Measurements from ENCODE around the gene SWT1. TPM values are rescaled to one million over a fixed set of nuclear protein-coding genes. Genes with fewer than 3 reads are reported as not detected.

SWT1 gene
- total and polyA plus RNA-seq, 9 of the 15 experiments (the other 6 are each of a cell fraction or from before 2014, with no cell fraction given) = 1.5 to 3.4 (median 2.3) TPM

DNA sequence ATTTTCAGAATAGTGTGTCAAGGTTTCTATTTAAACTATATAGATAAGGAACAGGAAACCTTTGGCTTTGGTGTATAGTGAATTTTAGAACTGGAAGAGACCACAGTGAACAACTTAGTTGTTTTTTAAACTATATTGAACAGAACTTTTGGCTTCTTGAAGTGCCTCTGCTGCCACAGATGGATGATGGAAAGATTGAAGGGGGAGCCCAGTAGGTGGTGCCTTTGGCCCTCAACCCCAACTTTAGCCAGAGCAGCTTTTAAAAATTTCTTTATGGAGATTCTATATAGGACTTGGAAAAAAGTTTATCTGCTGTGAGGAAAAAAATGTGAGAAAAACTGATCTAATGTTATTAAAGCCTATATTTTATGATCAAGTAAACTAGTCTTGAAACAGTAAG is 50.2 kb downstream of the SWT1 start:
- Histone ChIP-seq H3K9me1 (ENCODE audit: control insufficient read depth, insufficient read depth, low read length) (no peaks in the 10 kb centered on the region), H3K4me3 (no peak overlapping the region), H3K9me3 (replicated peaks; ENCODE audit: control insufficient read depth, insufficient read depth, low read depth, low read length) (no peaks in the 10 kb centered on the region), H3K27ac (ENCODE audit: extremely low read depth, low read depth, low read length) (no peak overlapping the region), H3K36me3 (ENCODE audit: control insufficient read depth, insufficient read depth, low read length) (no peaks in the 10 kb centered on the region), H3K4me1 (replicated peaks in 1 of 2; ENCODE audit: control insufficient read depth in 2 of 2, insufficient read depth in 2 of 2, low read length in 2 of 2) (no peaks in the 10 kb centered on the region; a peak in 1 of 5 replicates), H3K27me3 (ENCODE audit: control insufficient read depth in 2 of 2, insufficient read depth in 2 of 2, low read length in 2 of 2) (no peaks in the 10 kb centered on the region), H3K79me2 (ENCODE audit: control insufficient read depth, insufficient read depth, low read length) (no peaks in the 10 kb centered on the region), H2AFZ (ENCODE audit: low read depth, low read length) (no peak overlapping the region; the same call in 1 of the 2 replicates), H3K4me2 (ENCODE audit: insufficient read depth, low read length) (no peak overlapping the region), H4K20me1 (replicated peaks; ENCODE audit: control insufficient read depth, insufficient read depth, low read length) (no peaks in the 10 kb centered on the region), H3K9ac (ENCODE audit: insufficient read depth in 1 of 2, low read depth in 2 of 2, low read length in 2 of 2) (no peak overlapping the region)
- peak in 2 of 4 experiments; percentile 28 to 39 for DNase-seq (ENCODE audit: extremely low read depth in 1 of 4, low spot score in 3 of 4)
- CTCF ChIA-PET (ENCODE audit: low intra/inter-chr PET ratio) = no interaction called here
- POLR2A ChIA-PET = no interaction called here
- no peak for FAIRE-seq
- ATAC-seq = peak; percentile 77
- BruUV-seq (replicated peaks) = no TSS peak
- intact Hi-C loops (cut with micrococcal nuclease) (loop anchor here (10.0 kb wide), 4 partner anchors 108 to 468 kb away; partner anchors contain the start of gene IVNS1ABP), in situ Hi-C loops (cut with MboI) (no loop called here)
- TF ChIP-seq, protein P1, sequence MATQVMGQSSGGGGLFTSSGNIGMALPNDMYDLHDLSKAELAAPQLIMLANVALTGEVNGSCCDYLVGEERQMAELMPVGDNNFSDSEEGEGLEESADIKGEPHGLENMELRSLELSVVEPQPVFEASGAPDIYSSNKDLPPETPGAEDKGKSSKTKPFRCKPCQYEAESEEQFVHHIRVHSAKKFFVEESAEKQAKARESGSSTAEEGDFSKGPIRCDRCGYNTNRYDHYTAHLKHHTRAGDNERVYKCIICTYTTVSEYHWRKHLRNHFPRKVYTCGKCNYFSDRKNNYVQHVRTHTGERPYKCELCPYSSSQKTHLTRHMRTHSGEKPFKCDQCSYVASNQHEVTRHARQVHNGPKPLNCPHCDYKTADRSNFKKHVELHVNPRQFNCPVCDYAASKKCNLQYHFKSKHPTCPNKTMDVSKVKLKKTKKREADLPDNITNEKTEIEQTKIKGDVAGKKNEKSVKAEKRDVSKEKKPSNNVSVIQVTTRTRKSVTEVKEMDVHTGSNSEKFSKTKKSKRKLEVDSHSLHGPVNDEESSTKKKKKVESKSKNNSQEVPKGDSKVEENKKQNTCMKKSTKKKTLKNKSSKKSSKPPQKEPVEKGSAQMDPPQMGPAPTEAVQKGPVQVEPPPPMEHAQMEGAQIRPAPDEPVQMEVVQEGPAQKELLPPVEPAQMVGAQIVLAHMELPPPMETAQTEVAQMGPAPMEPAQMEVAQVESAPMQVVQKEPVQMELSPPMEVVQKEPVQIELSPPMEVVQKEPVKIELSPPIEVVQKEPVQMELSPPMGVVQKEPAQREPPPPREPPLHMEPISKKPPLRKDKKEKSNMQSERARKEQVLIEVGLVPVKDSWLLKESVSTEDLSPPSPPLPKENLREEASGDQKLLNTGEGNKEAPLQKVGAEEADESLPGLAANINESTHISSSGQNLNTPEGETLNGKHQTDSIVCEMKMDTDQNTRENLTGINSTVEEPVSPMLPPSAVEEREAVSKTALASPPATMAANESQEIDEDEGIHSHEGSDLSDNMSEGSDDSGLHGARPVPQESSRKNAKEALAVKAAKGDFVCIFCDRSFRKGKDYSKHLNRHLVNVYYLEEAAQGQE (IDR thresholded peaks at IDR 0.05; ENCODE audit: borderline replicate concordance) = peak; percentile 9; the same call in 1 of the 2 replicates
- TF ChIP-seq, protein P1 (CRISPR knock-in tag; IDR thresholded peaks at IDR 0.05; ENCODE audit: low read depth) = no peak
- TF ChIP-seq, protein P2, sequence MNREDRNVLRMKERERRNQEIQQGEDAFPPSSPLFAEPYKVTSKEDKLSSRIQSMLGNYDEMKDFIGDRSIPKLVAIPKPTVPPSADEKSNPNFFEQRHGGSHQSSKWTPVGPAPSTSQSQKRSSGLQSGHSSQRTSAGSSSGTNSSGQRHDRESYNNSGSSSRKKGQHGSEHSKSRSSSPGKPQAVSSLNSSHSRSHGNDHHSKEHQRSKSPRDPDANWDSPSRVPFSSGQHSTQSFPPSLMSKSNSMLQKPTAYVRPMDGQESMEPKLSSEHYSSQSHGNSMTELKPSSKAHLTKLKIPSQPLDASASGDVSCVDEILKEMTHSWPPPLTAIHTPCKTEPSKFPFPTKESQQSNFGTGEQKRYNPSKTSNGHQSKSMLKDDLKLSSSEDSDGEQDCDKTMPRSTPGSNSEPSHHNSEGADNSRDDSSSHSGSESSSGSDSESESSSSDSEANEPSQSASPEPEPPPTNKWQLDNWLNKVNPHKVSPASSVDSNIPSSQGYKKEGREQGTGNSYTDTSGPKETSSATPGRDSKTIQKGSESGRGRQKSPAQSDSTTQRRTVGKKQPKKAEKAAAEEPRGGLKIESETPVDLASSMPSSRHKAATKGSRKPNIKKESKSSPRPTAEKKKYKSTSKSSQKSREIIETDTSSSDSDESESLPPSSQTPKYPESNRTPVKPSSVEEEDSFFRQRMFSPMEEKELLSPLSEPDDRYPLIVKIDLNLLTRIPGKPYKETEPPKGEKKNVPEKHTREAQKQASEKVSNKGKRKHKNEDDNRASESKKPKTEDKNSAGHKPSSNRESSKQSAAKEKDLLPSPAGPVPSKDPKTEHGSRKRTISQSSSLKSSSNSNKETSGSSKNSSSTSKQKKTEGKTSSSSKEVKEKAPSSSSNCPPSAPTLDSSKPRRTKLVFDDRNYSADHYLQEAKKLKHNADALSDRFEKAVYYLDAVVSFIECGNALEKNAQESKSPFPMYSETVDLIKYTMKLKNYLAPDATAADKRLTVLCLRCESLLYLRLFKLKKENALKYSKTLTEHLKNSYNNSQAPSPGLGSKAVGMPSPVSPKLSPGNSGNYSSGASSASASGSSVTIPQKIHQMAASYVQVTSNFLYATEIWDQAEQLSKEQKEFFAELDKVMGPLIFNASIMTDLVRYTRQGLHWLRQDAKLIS (CRISPR knock-in tag; IDR thresholded peaks at IDR 0.05) = no peak
- TF ChIP-seq RAD21 (CRISPR knock-in tag; conservative IDR thresholded peaks at IDR 0.05 in 1 of 2, IDR thresholded peaks at IDR 0.05 in 1 of 2) (peak; percentile 28 to 49), CTCF (IDR thresholded peaks at IDR 0.05 in 2 of 3, conservative IDR thresholded peaks at IDR 0.05 in 1 of 3; ENCODE audit: insufficient read depth in 2 of 3, low read depth in 1 of 3, low read length in 3 of 3) (peak; percentile 23 to 55 (median 43); a peak in 3 of 6 replicates)
